Esophagus muscularis mucosa (tissue), 4 donors: Measurements from ENCODE around the gene NOSTRIN. TPM values are rescaled to one million over a fixed set of nuclear protein-coding genes. Genes with fewer than 3 reads are reported as not detected.
A peak's percentile ranks its signal among the peaks of the same experiment; 100 is the strongest.

Experiments
- DNase-seq: peaks from one replicate; pipeline ENCODE4 v3.0.0-alpha.2; 2017; ENCODE audit errors: extremely low spot score
- H3K27ac ChIP-seq, 4 donors: fragments of 200-600 bp; sonication (generic); replicated peaks in 1 of 4; 1 replicate in 3 of 4; 2 replicates in 1 of 4; pipeline ENCODE4 v1.5.1; 2016 to 2019; ENCODE audit warnings: mild to moderate bottlenecking in 1 of 4
- H3K27me3 ChIP-seq, 4 donors: fragments of 200-600 bp; sonication (generic); one replicate each; pipeline versions ENCODE4 v1.5.1 to v1.6.0; 2016 to 2019
- H3K36me3 ChIP-seq, 4 donors: fragments of 200-600 bp; sonication (generic); one replicate each; pipeline ENCODE4 v1.5.1; 2016 to 2019
- H3K4me1 ChIP-seq, 4 donors: fragments of 200-600 bp; sonication (generic); one replicate each; pipeline ENCODE4 v1.5.1; 2016 to 2019
- H3K4me3 ChIP-seq, 4 donors: fragments of 200-600 bp; sonication (generic); 1 replicate in 2 of 4; 2 replicates in 2 of 4; pipeline ENCODE4 v1.5.1; 2016 to 2019; ENCODE audit warnings: mild to moderate bottlenecking in 4 of 4, moderate library complexity in 1 of 4
- H3K9me3 ChIP-seq, 4 donors: fragments of 200-600 bp; sonication (generic); 1 replicate in 3 of 4; 2 replicates in 1 of 4; pipeline ENCODE4 v1.5.1; 2016 to 2019
- EP300 ChIP-seq: sonication (generic); formaldehyde crosslinking; IDR thresholded peaks from one replicate; pipeline ENCODE4 v1.6.1; 2017; ENCODE audit warnings: antibody characterized with exemption
- POLR2A ChIP-seq: fragments of 450-650 bp; IDR thresholded peaks from one replicate; pipeline ENCODE4 v1.6.1; 2017; ENCODE audit warnings: antibody characterized with exemption, moderate library complexity, mild to moderate bottlenecking, low read depth
- POLR2AphosphoS5 ChIP-seq, 2 donors: sonication (generic); formaldehyde crosslinking; IDR thresholded peaks; one replicate each; pipeline ENCODE4 v1.6.1; 2017; ENCODE audit warnings: antibody characterized with exemption in 2 of 2
- WGBS: methylation state at CpG from one replicate; pipeline ENCODE4 v1.1.5; 2018; 5-methylcytosine and 5-hydroxymethylcytosine counted together
- intact Hi-C: fragments of 100-400 bp; cut with DNase I; formaldehyde crosslinking; loops from one replicate; pipeline ENCODE4 v1.15.1; 2023
- total RNA-seq, 4 donors: library from RNA; depleted of rRNA; stranded (reverse); fragments of >200 nt; gene quantifications; one replicate each; pipeline versions ENCODE4 v1.1.0 to v1.2.1, GENCODE V29; 2016
- TF ChIP-seq, protein P1 (sequence below), 3 experiments: fragments of 200-600 bp in 2 of 3; fragments of 450-650 bp in 1 of 3; sonication (generic) in 2 of 3; IDR thresholded peaks; one replicate each; pipeline ENCODE4 v1.5.1; 2017 to 2019; ENCODE audit warnings: antibody characterized with exemption in 3 of 3, mild to moderate bottlenecking in 2 of 3, moderate library complexity in 1 of 3

Gene NOSTRIN
- total RNA-seq, 4 donors from 2014 or later: 6.6 to 21.5 (median 16.2) TPM

DNA sequence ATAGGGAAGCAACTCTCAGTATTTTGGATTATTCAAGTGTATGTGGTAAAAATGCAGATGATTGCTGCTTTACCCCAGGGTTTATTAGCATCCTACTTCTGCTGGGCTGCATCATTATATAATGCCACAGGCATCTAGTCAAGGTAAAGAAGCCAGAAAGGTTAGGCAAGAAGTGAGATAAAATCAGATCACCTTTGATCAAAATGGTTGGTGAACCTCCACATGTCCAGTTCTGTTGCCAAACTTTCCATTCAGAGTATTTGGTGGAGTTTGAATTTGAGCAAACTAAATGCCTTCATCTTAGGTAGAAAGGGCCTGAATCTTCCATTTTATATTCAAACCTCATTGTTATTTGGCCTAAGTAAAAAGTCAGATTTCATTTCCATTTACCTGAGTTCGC, 29.7 kb upstream of the NOSTRIN start:
- 100% methylated on average over 1 of the region's 1 CpG for WGBS
- intact Hi-C loops: loop anchor here (10.0 kb wide), 1 partner anchor 152 kb away; no protein-coding TSS in a partner anchor
- H3K4me1 ChIP-seq: peaks cover 0 to 4% (median 0%) of the 10 kb centered on the region in 4 donors
- no peak overlapping the region for H3K4me3 ChIP-seq
- no peak for DNase-seq
- H3K27ac ChIP-seq: no peak overlapping the region
- peaks cover 0 to 6% (median 0%) of the 10 kb centered on the region in 4 donors for H3K9me3 ChIP-seq
- peaks cover 0 to 17% (median 7%) of the 10 kb centered on the region in 4 donors for H3K36me3 ChIP-seq
- TF ChIP-seq POLR2AphosphoS5 (IDR thresholded peaks at IDR 0.05) (no peak), EP300 (no peak), POLR2A (no peak)
- TF ChIP-seq, protein P1, sequence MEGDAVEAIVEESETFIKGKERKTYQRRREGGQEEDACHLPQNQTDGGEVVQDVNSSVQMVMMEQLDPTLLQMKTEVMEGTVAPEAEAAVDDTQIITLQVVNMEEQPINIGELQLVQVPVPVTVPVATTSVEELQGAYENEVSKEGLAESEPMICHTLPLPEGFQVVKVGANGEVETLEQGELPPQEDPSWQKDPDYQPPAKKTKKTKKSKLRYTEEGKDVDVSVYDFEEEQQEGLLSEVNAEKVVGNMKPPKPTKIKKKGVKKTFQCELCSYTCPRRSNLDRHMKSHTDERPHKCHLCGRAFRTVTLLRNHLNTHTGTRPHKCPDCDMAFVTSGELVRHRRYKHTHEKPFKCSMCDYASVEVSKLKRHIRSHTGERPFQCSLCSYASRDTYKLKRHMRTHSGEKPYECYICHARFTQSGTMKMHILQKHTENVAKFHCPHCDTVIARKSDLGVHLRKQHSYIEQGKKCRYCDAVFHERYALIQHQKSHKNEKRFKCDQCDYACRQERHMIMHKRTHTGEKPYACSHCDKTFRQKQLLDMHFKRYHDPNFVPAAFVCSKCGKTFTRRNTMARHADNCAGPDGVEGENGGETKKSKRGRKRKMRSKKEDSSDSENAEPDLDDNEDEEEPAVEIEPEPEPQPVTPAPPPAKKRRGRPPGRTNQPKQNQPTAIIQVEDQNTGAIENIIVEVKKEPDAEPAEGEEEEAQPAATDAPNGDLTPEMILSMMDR (IDR thresholded peaks at IDR 0.05): no peak
- no peaks in the 10 kb centered on the region for H3K27me3 ChIP-seq

GRCh38 chr2:168773128-168773527, 29.3 kb upstream of the NOSTRIN start:
- intact Hi-C loops: loop anchor here (10.0 kb wide), 1 partner anchor 152 kb away; no protein-coding TSS in a partner anchor

GRCh38 chr2:168773719-168774521, 28.5 kb upstream of the NOSTRIN start:
- DNase-seq: no peak
- Histone ChIP-seq H3K9me3 (peaks cover 0 to 6% (median 0%) of the 10 kb centered on the region in 4 donors), H3K27me3 (no peaks in the 10 kb centered on the region), H3K4me3 (no peak overlapping the region), H3K27ac (no peak overlapping the region), H3K4me1 (peaks cover 0 to 4% (median 0%) of the 10 kb centered on the region in 4 donors), H3K36me3 (peaks cover 0 to 11% (median 7%) of the 10 kb centered on the region in 4 donors)
- 62% methylated on average over 9 of the region's 9 CpGs for WGBS
- no peak for TF ChIP-seq EP300
- TF ChIP-seq, protein P1 (IDR thresholded peaks at IDR 0.05): peak; percentile 44 to 60 (median 47)
- TF ChIP-seq POLR2AphosphoS5 (IDR thresholded peaks at IDR 0.05): peak in 1 of 2 donors; percentile 27
- TF ChIP-seq POLR2A: no peak
- intact Hi-C loops: loop anchor here (10.0 kb wide), 1 partner anchor 151 kb away; no protein-coding TSS in a partner anchor

More at GRCh38 chr2:168773128-168773527, 29.3 kb upstream of the NOSTRIN start:
- no peaks in the 10 kb centered on the region for H3K27me3 ChIP-seq
- H3K36me3 ChIP-seq: peaks cover 0 to 15% (median 7%) of the 10 kb centered on the region in 4 donors
- peaks cover 0 to 4% (median 0%) of the 10 kb centered on the region in 4 donors for H3K4me1 ChIP-seq
- TF ChIP-seq, protein P1 (IDR thresholded peaks at IDR 0.05): no peak
- no peak for TF ChIP-seq EP300
- TF ChIP-seq POLR2AphosphoS5 (IDR thresholded peaks at IDR 0.05): no peak
- TF ChIP-seq POLR2A: no peak
- peaks cover 0 to 6% (median 0%) of the 10 kb centered on the region in 4 donors for H3K9me3 ChIP-seq
- no peak overlapping the region for H3K4me3 ChIP-seq
- no peak overlapping the region for H3K27ac ChIP-seq
- WGBS: 86% methylated on average over 2 of the region's 2 CpGs
- no peak for DNase-seq

DNA sequence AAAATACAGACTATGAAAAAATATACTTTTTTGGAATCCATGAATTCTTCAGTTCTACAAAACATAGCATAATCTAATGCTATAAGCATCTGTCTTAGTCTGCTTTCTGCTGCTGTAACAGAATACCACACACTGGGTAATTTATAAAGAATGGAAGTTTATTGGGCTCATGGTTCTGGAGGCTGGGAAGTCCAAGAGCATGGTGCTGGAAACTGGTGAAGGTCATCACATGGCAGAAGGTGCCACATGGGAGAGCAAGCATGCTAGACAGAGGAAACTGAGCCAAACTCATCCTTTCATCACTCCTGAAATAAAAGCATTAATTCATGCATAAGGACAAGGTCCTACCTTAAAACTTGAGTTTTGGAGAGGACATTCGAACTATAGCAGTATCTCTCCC, 26.6 kb upstream of the NOSTRIN start:
- no peak overlapping the region for H3K27ac ChIP-seq
- TF ChIP-seq POLR2AphosphoS5 (IDR thresholded peaks at IDR 0.05): no peak
- TF ChIP-seq POLR2A: no peak
- TF ChIP-seq, protein P1 (IDR thresholded peaks at IDR 0.05): no peak
- no peak for TF ChIP-seq EP300
- WGBS: 0% methylated on average over 1 of the region's 1 CpG
- no peak overlapping the region for H3K4me3 ChIP-seq
- intact Hi-C loops: loop anchor here (10.0 kb wide), 1 partner anchor 149 kb away; no protein-coding TSS in a partner anchor
- no peak for DNase-seq
- peaks cover 0 to 6% (median 0%) of the 10 kb centered on the region in 4 donors for H3K9me3 ChIP-seq
- no peaks in the 10 kb centered on the region for H3K36me3 ChIP-seq
- H3K4me1 ChIP-seq: peaks cover 0 to 4% (median 1%) of the 10 kb centered on the region in 4 donors
- no peaks in the 10 kb centered on the region for H3K27me3 ChIP-seq
